Mucosa of rectum (tissue), 2 donors: ENCODE results near the gene ANO2.

Source experiments
- H3K27ac ChIP-seq, 2 donors: one replicate each; pipeline ENCODE4 v1.7.0; 2013; ENCODE audit warnings: inconsistent platforms in 2 of 2, low read depth in 2 of 2, low read length in 2 of 2
- H3K27me3 ChIP-seq, 2 donors: one replicate each; pipeline ENCODE4 v1.7.0; 2013; ENCODE audit warnings: low read length in 2 of 2; ENCODE audit not compliant: control insufficient read depth in 2 of 2, insufficient read depth in 2 of 2
- H3K36me3 ChIP-seq, 2 donors: one replicate each; pipeline ENCODE4 v1.7.0; 2013; ENCODE audit warnings: low read length in 2 of 2; ENCODE audit not compliant: control insufficient read depth in 2 of 2, insufficient read depth in 2 of 2
- H3K4me1 ChIP-seq, 2 donors: one replicate each; pipeline ENCODE4 v1.7.0; 2013; ENCODE audit warnings: low read length in 2 of 2, mild to moderate bottlenecking in 1 of 2; ENCODE audit not compliant: control insufficient read depth in 2 of 2, insufficient read depth in 2 of 2
- H3K4me3 ChIP-seq, 2 donors: one replicate each; pipeline ENCODE4 v1.7.0; 2013; ENCODE audit warnings: low read length in 2 of 2
- H3K9ac ChIP-seq, 2 donors: one replicate each; pipeline ENCODE4 v1.7.0; 2013; ENCODE audit warnings: low read length in 2 of 2, low read depth in 1 of 2, mild to moderate bottlenecking in 1 of 2
- H3K9me3 ChIP-seq, 2 donors: one replicate each; pipeline ENCODE4 v1.7.0; 2013; ENCODE audit warnings: low read length in 2 of 2; ENCODE audit not compliant: control insufficient read depth in 2 of 2
- donor health status: healthy.
- donor health status: Normal muscosa, but diverticular disease.

The ANO2 gene

DNA sequence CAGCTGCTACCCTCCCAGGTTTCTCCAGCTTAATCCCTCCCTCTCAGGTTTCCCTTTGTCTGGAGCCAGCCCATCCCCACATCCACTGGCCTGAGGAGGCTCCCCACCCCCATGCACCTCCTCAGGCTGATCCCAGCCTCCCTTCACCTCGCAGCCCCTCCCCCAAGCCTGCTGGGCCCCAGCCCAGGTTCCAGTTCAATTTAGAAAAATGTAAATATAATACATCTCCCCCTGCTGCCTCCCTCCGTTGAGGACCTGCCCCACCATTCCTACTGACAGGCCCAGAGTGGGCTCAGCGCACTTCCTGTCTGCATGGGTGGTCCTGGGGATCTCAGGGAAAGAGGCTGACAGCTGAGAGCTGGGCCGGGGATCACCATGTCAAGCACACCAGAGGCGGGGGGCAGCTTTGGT lies 357.3 kb downstream of the ANO2 start:
- Histone ChIP-seq H3K36me3 (no peaks in the 10 kb centered on the region), H3K9me3 (no peaks in the 10 kb centered on the region), H3K27me3 (no peaks in the 10 kb centered on the region), H3K27ac (no peak overlapping the region), H3K4me3 (no peak overlapping the region), H3K4me1 (no peaks in the 10 kb centered on the region), H3K9ac (no peak overlapping the region)

- Histone ChIP-seq H3K27me3 (no peaks in the 10 kb centered on the region), H3K27ac (no peak overlapping the region), H3K9ac (no peak overlapping the region), H3K4me3 (no peak overlapping the region), H3K4me1 (no peaks in the 10 kb centered on the region), H3K36me3 (no peaks in the 10 kb centered on the region), H3K9me3 (no peaks in the 10 kb centered on the region)
Measured at GRCh38 chr12:5586201-5586600, 358.9 kb downstream of the ANO2 start.

DNA sequence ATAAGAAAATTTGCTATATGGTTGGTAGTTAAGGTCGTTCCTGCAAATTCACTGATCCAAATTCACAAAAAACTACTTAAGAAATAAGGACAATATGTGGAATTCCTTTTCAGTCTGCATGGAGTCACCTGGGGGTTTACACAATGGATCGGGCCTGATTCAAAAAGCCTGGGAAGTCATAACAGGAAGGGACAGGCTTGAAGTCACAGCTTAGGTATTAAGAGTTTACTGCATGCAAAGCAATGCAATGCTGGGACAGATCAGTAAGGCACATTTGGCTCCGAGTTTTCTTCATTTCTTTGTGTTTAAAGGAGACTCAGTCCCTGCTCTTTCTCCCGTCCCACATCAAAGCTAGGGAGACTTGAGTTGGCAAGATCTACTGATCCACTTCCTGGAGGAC lies 359.9 kb downstream of the ANO2 start:
- Histone ChIP-seq H3K4me1 (no peaks in the 10 kb centered on the region), H3K9me3 (no peaks in the 10 kb centered on the region), H3K9ac (no peak overlapping the region), H3K36me3 (no peaks in the 10 kb centered on the region), H3K4me3 (no peak overlapping the region), H3K27ac (no peak overlapping the region), H3K27me3 (no peaks in the 10 kb centered on the region)

DNA sequence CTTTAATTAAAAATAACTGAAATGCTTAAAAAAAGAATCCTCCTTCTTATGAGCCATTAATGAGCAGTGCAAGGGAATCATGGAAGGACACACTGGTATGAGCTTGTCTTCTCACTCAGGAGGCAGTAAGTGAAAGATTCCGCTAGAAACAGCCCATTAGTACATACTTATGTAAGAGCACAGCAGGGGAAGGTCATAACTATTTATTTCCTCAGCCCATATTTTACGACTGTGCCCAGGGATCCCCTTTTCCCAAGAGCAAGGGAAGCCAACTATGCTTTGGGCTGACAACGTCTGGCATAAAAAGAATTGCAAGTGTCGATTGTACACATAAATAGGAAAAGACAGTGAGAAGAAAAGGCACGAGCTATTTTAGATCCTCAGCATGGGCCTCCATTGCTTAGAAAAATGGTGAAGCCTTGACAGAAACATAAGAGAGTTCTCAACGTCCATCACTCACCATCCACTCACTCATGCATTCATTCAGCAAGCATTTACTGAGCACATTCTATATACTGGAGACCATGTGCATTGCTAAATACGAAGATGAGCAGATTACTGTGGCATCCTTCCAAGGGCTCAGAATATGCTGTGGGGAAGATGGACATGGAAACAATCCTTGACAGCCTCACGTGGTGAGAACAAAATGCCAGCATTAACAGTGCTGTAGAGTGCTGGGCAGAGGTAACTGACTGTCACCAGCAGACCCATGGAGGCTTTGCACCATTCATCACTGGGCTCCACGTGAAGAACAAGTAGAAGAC lies 360.5 kb downstream of the ANO2 start:
- Histone ChIP-seq H3K27me3 (no peaks in the 10 kb centered on the region), H3K4me3 (no peak overlapping the region), H3K4me1 (no peaks in the 10 kb centered on the region), H3K27ac (no peak overlapping the region), H3K9me3 (no peaks in the 10 kb centered on the region), H3K9ac (no peak overlapping the region), H3K36me3 (no peaks in the 10 kb centered on the region)

DNA sequence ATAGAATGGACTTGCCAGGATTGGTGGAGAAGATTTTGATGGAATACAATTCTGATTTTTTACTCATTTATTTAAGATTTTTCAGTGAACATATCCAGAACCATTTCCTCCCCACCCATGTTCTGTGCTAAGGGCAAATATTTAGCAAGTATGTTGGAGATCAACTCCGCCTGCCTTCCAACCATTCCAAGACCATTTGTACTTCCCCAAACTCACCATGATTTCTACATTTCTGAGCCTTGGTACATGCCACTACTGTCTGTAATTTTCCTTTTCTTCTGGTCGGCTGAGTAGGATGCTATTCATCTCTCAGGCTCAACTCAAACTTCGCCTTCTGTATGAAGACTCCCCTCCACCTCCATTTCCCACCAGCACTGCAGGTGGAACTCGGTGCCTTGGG lies 362.5 kb downstream of the ANO2 start:
- Histone ChIP-seq H3K9me3 (no peaks in the 10 kb centered on the region), H3K4me1 (peaks cover 0 to 9% of the 10 kb centered on the region in 2 donors), H3K27ac (no peak overlapping the region), H3K36me3 (no peaks in the 10 kb centered on the region), H3K4me3 (no peak overlapping the region), H3K27me3 (no peaks in the 10 kb centered on the region), H3K9ac (no peak overlapping the region)

- Histone ChIP-seq H3K27ac (no peak overlapping the region), H3K9ac (no peak overlapping the region), H3K4me3 (no peak overlapping the region), H3K27me3 (no peaks in the 10 kb centered on the region), H3K4me1 (peaks cover 0 to 13% of the 10 kb centered on the region in 2 donors), H3K9me3 (no peaks in the 10 kb centered on the region), H3K36me3 (no peaks in the 10 kb centered on the region)
Measured at GRCh38 chr12:5582018-5582417, 363.0 kb downstream of the ANO2 start.

DNA sequence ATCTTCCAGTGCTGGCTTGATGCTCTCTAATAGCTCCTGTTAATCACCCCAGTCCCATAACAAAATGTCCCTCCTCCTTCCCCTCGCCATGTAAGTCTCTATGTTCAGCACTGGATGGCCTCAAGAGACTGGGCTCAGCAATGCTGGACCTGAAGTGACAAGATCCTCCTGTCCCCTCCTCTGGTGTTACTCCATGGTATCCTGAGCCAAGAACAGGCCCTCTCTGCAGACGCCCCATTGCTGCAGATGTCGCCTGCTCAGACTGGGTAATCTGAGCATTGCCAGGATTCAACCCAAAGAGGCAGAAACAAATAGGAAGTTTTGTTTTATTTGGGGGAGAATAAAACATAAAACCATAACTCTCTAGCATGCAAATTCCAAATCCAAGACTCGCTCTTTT lies 363.4 kb downstream of the ANO2 start:
- Histone ChIP-seq H3K27ac (no peak overlapping the region), H3K36me3 (no peaks in the 10 kb centered on the region), H3K4me3 (no peak overlapping the region), H3K27me3 (no peaks in the 10 kb centered on the region), H3K4me1 (peaks cover 0 to 13% of the 10 kb centered on the region in 2 donors), H3K9me3 (no peaks in the 10 kb centered on the region), H3K9ac (no peak overlapping the region)

DNA sequence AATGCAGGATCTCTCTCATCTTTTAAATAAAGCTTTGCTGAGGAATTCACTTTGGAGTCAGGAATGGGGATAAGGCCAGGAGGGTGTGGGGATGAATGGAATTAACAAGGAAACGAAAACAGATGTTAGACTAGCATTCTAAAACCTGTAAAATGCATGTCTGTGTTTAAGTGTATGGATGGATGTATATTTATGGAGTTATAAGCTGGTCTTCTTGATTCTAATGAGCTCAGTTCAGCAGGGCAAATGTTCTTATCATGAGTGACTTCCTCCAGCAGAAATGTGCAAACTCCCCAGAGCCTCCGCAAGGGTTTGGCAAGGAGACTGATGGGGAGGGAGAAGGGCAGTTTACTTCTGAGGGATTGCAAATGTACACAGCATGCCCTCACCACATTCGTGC lies 364.0 kb downstream of the ANO2 start:
- Histone ChIP-seq H3K4me3 (no peak overlapping the region), H3K4me1 (peaks cover 0 to 13% of the 10 kb centered on the region in 2 donors), H3K9ac (no peak overlapping the region), H3K9me3 (no peaks in the 10 kb centered on the region), H3K27me3 (no peaks in the 10 kb centered on the region), H3K36me3 (no peaks in the 10 kb centered on the region), H3K27ac (no peak overlapping the region)

GRCh38 chr12:5578775-5579174 lies 366.3 kb downstream of the ANO2 start:
- Histone ChIP-seq H3K9me3 (no peaks in the 10 kb centered on the region), H3K36me3 (no peaks in the 10 kb centered on the region), H3K27ac (no peak overlapping the region), H3K4me3 (no peak overlapping the region), H3K4me1 (peaks cover 0 to 13% of the 10 kb centered on the region in 2 donors), H3K9ac (no peak overlapping the region), H3K27me3 (no peaks in the 10 kb centered on the region)

DNA sequence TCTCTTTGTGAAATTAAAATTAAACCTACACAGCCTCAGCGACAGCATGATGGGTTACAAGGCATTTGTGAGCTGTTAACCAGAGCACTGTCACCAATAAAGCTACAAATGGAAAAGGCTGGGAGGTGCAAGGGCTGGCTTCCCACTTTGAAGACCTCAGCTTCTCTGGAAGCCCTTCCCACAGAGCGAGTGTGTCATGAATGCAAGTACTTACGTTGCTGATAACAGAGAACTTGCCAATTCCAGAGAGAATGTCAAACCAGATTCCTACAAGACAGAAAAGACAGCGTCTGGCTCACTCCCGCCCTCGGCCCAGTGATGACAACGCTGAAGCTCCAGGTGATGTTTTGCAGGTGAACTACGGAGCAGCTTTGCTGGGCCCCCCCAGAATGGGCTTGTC lies 367.3 kb downstream of the ANO2 start:
- Histone ChIP-seq H3K36me3 (no peaks in the 10 kb centered on the region), H3K4me3 (no peak overlapping the region), H3K27me3 (no peaks in the 10 kb centered on the region), H3K27ac (no peak overlapping the region), H3K9me3 (no peaks in the 10 kb centered on the region), H3K4me1 (peaks cover 0 to 13% of the 10 kb centered on the region in 2 donors), H3K9ac (no peak overlapping the region)
